ENCODE data around the gene LCNL1. TPM values are rescaled to one million over a fixed set of nuclear protein-coding genes. Genes with fewer than 3 reads are reported as not detected.

The LCNL1 gene
- total RNA-seq, 1 donor from 2014 or later, result 0.45 TPM

DNA sequence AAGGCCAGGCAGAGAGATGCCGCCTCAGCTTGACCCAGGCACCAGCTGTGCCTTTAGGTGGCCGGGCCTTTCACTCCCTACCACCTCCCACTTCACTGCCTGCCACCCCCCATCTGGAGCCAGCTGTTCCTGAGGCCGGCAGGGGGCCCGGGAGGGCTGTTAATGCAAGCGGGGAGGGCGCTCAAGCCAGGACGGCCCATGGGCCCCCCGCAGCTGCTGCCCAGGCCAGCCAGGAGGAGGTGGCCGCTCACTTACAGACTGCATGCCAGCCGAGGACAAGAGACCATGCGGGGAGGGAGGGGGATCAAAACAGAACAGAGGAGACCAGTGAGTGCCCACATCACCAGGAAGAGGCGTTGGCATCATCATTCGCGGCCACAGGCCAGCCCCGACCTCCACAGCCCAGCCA, 40.8 kb downstream of the LCNL1 start:
- no peaks in the 10 kb centered on the region for H3K4me1 Mint-ChIP-seq (ENCODE audit: low read depth, unreplicated experiment)
- TF ChIP-seq, protein P1, sequence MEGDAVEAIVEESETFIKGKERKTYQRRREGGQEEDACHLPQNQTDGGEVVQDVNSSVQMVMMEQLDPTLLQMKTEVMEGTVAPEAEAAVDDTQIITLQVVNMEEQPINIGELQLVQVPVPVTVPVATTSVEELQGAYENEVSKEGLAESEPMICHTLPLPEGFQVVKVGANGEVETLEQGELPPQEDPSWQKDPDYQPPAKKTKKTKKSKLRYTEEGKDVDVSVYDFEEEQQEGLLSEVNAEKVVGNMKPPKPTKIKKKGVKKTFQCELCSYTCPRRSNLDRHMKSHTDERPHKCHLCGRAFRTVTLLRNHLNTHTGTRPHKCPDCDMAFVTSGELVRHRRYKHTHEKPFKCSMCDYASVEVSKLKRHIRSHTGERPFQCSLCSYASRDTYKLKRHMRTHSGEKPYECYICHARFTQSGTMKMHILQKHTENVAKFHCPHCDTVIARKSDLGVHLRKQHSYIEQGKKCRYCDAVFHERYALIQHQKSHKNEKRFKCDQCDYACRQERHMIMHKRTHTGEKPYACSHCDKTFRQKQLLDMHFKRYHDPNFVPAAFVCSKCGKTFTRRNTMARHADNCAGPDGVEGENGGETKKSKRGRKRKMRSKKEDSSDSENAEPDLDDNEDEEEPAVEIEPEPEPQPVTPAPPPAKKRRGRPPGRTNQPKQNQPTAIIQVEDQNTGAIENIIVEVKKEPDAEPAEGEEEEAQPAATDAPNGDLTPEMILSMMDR (IDR thresholded peaks at IDR 0.05; ENCODE audit: insufficient read depth, low read depth, low read length), result no peak
- TF ChIP-seq EZH2 (IDR thresholded peaks at IDR 0.05; ENCODE audit: insufficient read depth, low read length), result no peak
- H2AFZ ChIP-seq (ENCODE audit: low read depth, low read length), result no peak overlapping the region
- no peak overlapping the region for H3K27ac Mint-ChIP-seq (ENCODE audit: unreplicated experiment)
- no peak for FAIRE-seq
- no peak for DNase-seq (ENCODE audit: low read depth)
- H3K4me3 ChIP-seq (ENCODE audit: insufficient read depth, low read depth, low read length), result no peak overlapping the region
- H3K79me2 ChIP-seq (ENCODE audit: insufficient read depth, low read length), result no peaks in the 10 kb centered on the region
- H3K27me3 Mint-ChIP-seq (ENCODE audit: low read depth, unreplicated experiment), result peaks cover 6% of the 10 kb centered on the region
- H3K27ac ChIP-seq (ENCODE audit: low read depth, low read length), result no peak overlapping the region
- no peak overlapping the region for H3K4me3 Mint-ChIP-seq (ENCODE audit: unreplicated experiment)
- peaks cover 2% of the 10 kb centered on the region for H3K36me3 Mint-ChIP-seq (ENCODE audit: low read depth, unreplicated experiment)
- H3K27me3 ChIP-seq (ENCODE audit: insufficient read depth, low read length), result no peaks in the 10 kb centered on the region
- no peaks in the 10 kb centered on the region for H3K9me3 Mint-ChIP-seq (ENCODE audit: unreplicated experiment)
- peaks cover 7% of the 10 kb centered on the region for H3K4me1 ChIP-seq (ENCODE audit: insufficient read depth, low read length)
- no peaks in the 10 kb centered on the region for H3K36me3 ChIP-seq (ENCODE audit: insufficient read depth, low read length)
- peaks cover 23% of the 10 kb centered on the region for H4K20me1 ChIP-seq (ENCODE audit: insufficient read depth, low read length)
- no peak overlapping the region for H3K9ac ChIP-seq (ENCODE audit: low read length)
- no peak overlapping the region for H3K4me2 ChIP-seq (ENCODE audit: low read length)
- no peaks in the 10 kb centered on the region for H3K9me3 ChIP-seq (ENCODE audit: insufficient read depth, low read depth, low read length)

DNA sequence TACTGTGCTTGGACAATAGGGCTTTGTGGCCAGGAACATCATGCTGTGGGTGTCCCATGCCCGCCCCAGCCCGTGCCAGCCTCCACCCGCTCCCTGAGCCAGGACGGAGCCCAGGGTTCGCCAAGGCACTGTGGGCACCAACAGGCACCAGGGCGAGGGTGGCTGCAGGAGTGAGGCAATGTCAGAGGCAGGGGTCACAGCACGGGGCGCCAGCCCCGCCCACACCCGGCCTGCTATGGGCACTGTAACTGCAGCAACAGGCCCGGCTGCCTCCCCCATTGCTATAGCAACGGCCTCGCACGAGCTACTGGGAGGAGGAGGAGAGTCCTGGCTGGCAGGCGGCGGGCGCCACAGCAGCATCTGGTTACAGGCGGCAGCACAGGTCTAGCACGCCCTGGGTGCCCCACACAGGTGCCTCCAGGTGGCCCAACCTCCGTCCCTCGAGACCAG, 42.7 kb downstream of the LCNL1 start:
- no peak for DNase-seq (ENCODE audit: low read depth)
- Mint-ChIP-seq H3K27me3 (ENCODE audit: low read depth, unreplicated experiment) (peaks cover 3% of the 10 kb centered on the region), H3K4me1 (ENCODE audit: low read depth, unreplicated experiment) (no peaks in the 10 kb centered on the region), H3K4me3 (ENCODE audit: unreplicated experiment) (no peak overlapping the region), H3K27ac (ENCODE audit: unreplicated experiment) (no peak overlapping the region), H3K9me3 (ENCODE audit: unreplicated experiment) (no peaks in the 10 kb centered on the region), H3K36me3 (ENCODE audit: low read depth, unreplicated experiment) (no peaks in the 10 kb centered on the region)
- Histone ChIP-seq H3K36me3 (ENCODE audit: insufficient read depth, low read length) (no peaks in the 10 kb centered on the region), H3K4me2 (ENCODE audit: low read length) (no peak overlapping the region), H4K20me1 (ENCODE audit: insufficient read depth, low read length) (peaks cover 29% of the 10 kb centered on the region), H3K4me3 (ENCODE audit: insufficient read depth, low read depth, low read length) (no peak overlapping the region), H3K27ac (ENCODE audit: low read depth, low read length) (no peak overlapping the region), H3K27me3 (ENCODE audit: insufficient read depth, low read length) (no peaks in the 10 kb centered on the region), H3K4me1 (ENCODE audit: insufficient read depth, low read length) (peaks cover 15% of the 10 kb centered on the region), H3K9me3 (ENCODE audit: insufficient read depth, low read depth, low read length) (no peaks in the 10 kb centered on the region), H3K9ac (ENCODE audit: low read length) (no peak overlapping the region), H3K79me2 (ENCODE audit: insufficient read depth, low read length) (no peaks in the 10 kb centered on the region), H2AFZ (ENCODE audit: low read depth, low read length) (no peak overlapping the region)
- no peak for TF ChIP-seq EZH2 (IDR thresholded peaks at IDR 0.05; ENCODE audit: insufficient read depth, low read length)
- TF ChIP-seq, protein P1 (IDR thresholded peaks at IDR 0.05; ENCODE audit: insufficient read depth, low read depth, low read length), result no peak
- FAIRE-seq, result no peak

DNA sequence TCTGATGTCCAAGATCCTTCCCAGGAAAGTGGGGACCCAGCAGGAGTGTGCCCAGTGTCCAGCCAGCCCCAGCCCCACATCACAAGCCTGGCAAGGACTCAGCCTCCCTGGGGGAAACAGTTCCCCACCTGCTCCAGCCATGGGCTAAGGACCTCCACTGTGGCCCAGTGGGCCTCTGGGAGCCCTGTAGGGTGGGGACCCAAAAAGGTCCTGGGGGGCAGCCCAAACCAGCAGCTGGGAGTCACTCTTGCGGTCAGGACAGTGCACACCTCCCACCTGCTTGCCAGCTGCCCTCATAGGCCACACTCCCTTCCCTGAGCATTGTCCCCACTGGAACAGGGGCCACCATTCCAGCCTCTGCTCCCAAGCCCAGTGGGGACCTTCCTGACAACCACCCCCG, 43.6 kb downstream of the LCNL1 start:
- Mint-ChIP-seq H3K36me3 (ENCODE audit: low read depth, unreplicated experiment) (no peaks in the 10 kb centered on the region), H3K9me3 (ENCODE audit: unreplicated experiment) (no peaks in the 10 kb centered on the region), H3K27ac (ENCODE audit: unreplicated experiment) (no peak overlapping the region), H3K4me1 (ENCODE audit: low read depth, unreplicated experiment) (no peaks in the 10 kb centered on the region), H3K4me3 (ENCODE audit: unreplicated experiment) (no peak overlapping the region), H3K27me3 (ENCODE audit: low read depth, unreplicated experiment) (peaks cover 3% of the 10 kb centered on the region)
- FAIRE-seq (no peak), DNase-seq (ENCODE audit: low read depth) (no peak)
- H3K27ac ChIP-seq (ENCODE audit: low read depth, low read length), result no peak overlapping the region
- peaks cover 29% of the 10 kb centered on the region for H4K20me1 ChIP-seq (ENCODE audit: insufficient read depth, low read length)
- H3K4me1 ChIP-seq (ENCODE audit: insufficient read depth, low read length), result peaks cover 15% of the 10 kb centered on the region
- no peaks in the 10 kb centered on the region for H3K79me2 ChIP-seq (ENCODE audit: insufficient read depth, low read length)
- H3K9ac ChIP-seq (ENCODE audit: low read length), result no peak overlapping the region
- H3K4me3 ChIP-seq (ENCODE audit: insufficient read depth, low read depth, low read length), result no peak overlapping the region
- no peak overlapping the region for H2AFZ ChIP-seq (ENCODE audit: low read depth, low read length)
- H3K4me2 ChIP-seq (ENCODE audit: low read length), result no peak overlapping the region
- no peaks in the 10 kb centered on the region for H3K36me3 ChIP-seq (ENCODE audit: insufficient read depth, low read length)
- TF ChIP-seq, protein P1 (IDR thresholded peaks at IDR 0.05; ENCODE audit: insufficient read depth, low read depth, low read length), result no peak
- no peak for TF ChIP-seq EZH2 (IDR thresholded peaks at IDR 0.05; ENCODE audit: insufficient read depth, low read length)
- no peaks in the 10 kb centered on the region for H3K27me3 ChIP-seq (ENCODE audit: insufficient read depth, low read length)
- no peaks in the 10 kb centered on the region for H3K9me3 ChIP-seq (ENCODE audit: insufficient read depth, low read depth, low read length)

Measured in astrocyte (in vitro differentiated cells and primary cell).